GM12878 (cell line): ENCODE data around the gene MTMR6. TPM values are rescaled to one million over a fixed set of nuclear protein-coding genes. Genes with fewer than 3 reads are reported as not detected.

Experiments used
- ATAC-seq: fragments of 200-7000 bp; cut with Tn5 transposase; 3 replicates; pipeline ENCODE4 v1.9.1; 2020; ENCODE audit warnings: mild to moderate bottlenecking, moderate library complexity
- BruUV-seq: library from RNA; stranded (reverse); fragments of 400-500 nt; replicated peaks from 2 replicates; lab custom pipeline; 2021; lab: Mats Ljungman, UMichigan
- CTCF ChIA-PET: fragments of 300-600 bp; sonication (Branson Sonifier 250); formaldehyde crosslinking; extraction: SDS; loops from one replicate; lab custom pipeline; 2021; ENCODE audit warnings: inconsistent platforms; lab: Yijun Ruan, JAX
- POLR2A ChIA-PET: fragments of 350-600 bp; formaldehyde crosslinking; extraction: SDS; loops from one replicate; lab custom pipeline; 2021; ENCODE audit warnings: inconsistent platforms; lab: Charles Lee
- RAD21 ChIA-PET: fragments of 300-600 bp; sonication (Branson Sonifier 250); formaldehyde crosslinking; loops from one replicate; lab custom pipeline; 2023; ENCODE audit warnings: antibody characterized with exemption; ENCODE audit not compliant: unreplicated experiment; lab: Charles Lee
- SMC1A ChIA-PET: fragments of 300-600 bp; sonication (Branson Sonifier 250); formaldehyde crosslinking; loops from one replicate; lab custom pipeline; 2023; ENCODE audit not compliant: unreplicated experiment, uncharacterized antibody; lab: Charles Lee
- DNase-seq: peaks from one replicate; pipeline ENCODE4 v3.0.0-alpha.2; 2011; ENCODE audit warnings: low read depth, low spot score
- FAIRE-seq: peaks from 3 replicates; lab custom pipeline; 2011; peaks lifted over from hg19 to GRCh38; lab: Jason Lieb, UNC
- H2AFZ ChIP-seq: 2 replicates; pipeline ENCODE4 v1.6.0; 2011; ENCODE audit warnings: low read depth, low read length, control low read depth; ENCODE audit not compliant: control insufficient read depth
- H3K27ac ChIP-seq: 2 replicates; pipeline ENCODE4 v1.5.1; 2011; ENCODE audit warnings: control low read depth; ENCODE audit not compliant: control insufficient read depth, insufficient read depth
- H3K27me3 ChIP-seq, 2 experiments: replicated peaks in 1 of 2; 2 replicates each; pipeline versions ENCODE4 v1.6.0 to v1.6.1; 2011; ENCODE audit warnings: low read length in 1 of 2; ENCODE audit not compliant: control insufficient read depth in 2 of 2, insufficient read depth in 2 of 2
- H3K36me3 ChIP-seq, 2 experiments: 2 replicates each; pipeline ENCODE4 v1.5.1; 2011; ENCODE audit warnings: low read length in 1 of 2; ENCODE audit not compliant: control insufficient read depth in 2 of 2, insufficient read depth in 2 of 2
- H3K4me1 ChIP-seq: 2 replicates; pipeline ENCODE4 v1.6.1; 2011; ENCODE audit warnings: mild to moderate bottlenecking, low read length, moderate library complexity, mixed read lengths; ENCODE audit not compliant: control insufficient read depth, insufficient read depth
- H3K4me2 ChIP-seq: 2 replicates; pipeline ENCODE4 v1.6.0; 2011; ENCODE audit warnings: control low read depth; ENCODE audit not compliant: control insufficient read depth, insufficient read depth
- H3K4me3 ChIP-seq: fragments of 200-600 bp; sonication (generic); 2 replicates; pipeline ENCODE4 v1.5.1; 2016
- H3K79me2 ChIP-seq: 2 replicates; pipeline ENCODE4 v1.6.0; 2011; ENCODE audit warnings: low read length; ENCODE audit not compliant: control insufficient read depth, insufficient read depth
- H3K9ac ChIP-seq: 2 replicates; pipeline ENCODE4 v1.8.0; 2011; ENCODE audit warnings: low read length, control low read depth, mixed read lengths; ENCODE audit not compliant: control insufficient read depth, insufficient read depth
- H3K9me3 ChIP-seq: replicated peaks from 3 replicates; pipeline ENCODE4 v1.5.1; 2011; ENCODE audit warnings: mild to moderate bottlenecking, low read length; ENCODE audit not compliant: control insufficient read depth, insufficient read depth
- H4K20me1 ChIP-seq: 2 replicates; pipeline ENCODE4 v1.6.0; 2011; ENCODE audit not compliant: control insufficient read depth, insufficient read depth
- EGR1 ChIP-seq, 2 experiments: IDR thresholded peaks; 1 replicate in 1 of 2; 2 replicates in 1 of 2; pipeline ENCODE4 v1.6.1; 2011 to 2012; ENCODE audit warnings: low read depth in 2 of 2, low read length in 2 of 2, borderline replicate concordance in 1 of 2, mild to moderate bottlenecking in 1 of 2, moderate library complexity in 1 of 2
- FOXM1 ChIP-seq: IDR thresholded peaks from 2 replicates; pipeline ENCODE4 v1.6.1; 2012; ENCODE audit warnings: low read depth, mild to moderate bottlenecking, inconsistent platforms, low read length, moderate library complexity
- IKZF1 ChIP-seq: fragments of 450-650 bp; conservative IDR thresholded peaks from 2 replicates; pipeline ENCODE4 v1.6.1; 2017; ENCODE audit warnings: antibody characterized with exemption, mild to moderate bottlenecking
- MEF2B ChIP-seq: fragments of 450-650 bp; IDR thresholded peaks from 2 replicates; pipeline ENCODE4 v1.6.1; 2018; ENCODE audit warnings: mild to moderate bottlenecking, moderate library complexity; ENCODE audit not compliant: partially characterized antibody, poor library complexity, severe bottlenecking
- MLLT1 ChIP-seq: fragments of 450-650 bp; IDR thresholded peaks from 2 replicates; pipeline ENCODE4 v1.6.1; 2016; ENCODE audit warnings: mild to moderate bottlenecking
- MTA2 ChIP-seq: fragments of 450-650 bp; IDR thresholded peaks from 2 replicates; pipeline ENCODE4 v1.6.1; 2016; ENCODE audit warnings: low read depth, mild to moderate bottlenecking, moderate library complexity
- PML ChIP-seq: IDR thresholded peaks from 2 replicates; pipeline ENCODE4 v1.6.1; 2012; ENCODE audit warnings: low read length, inconsistent platforms
- POLR2A ChIP-seq: IDR thresholded peaks from 2 replicates; pipeline ENCODE4 v1.6.1; 2011; ENCODE audit warnings: low read depth, mild to moderate bottlenecking, low read length
- POLR2AphosphoS5 ChIP-seq: IDR thresholded peaks from 2 replicates; pipeline ENCODE4 v1.6.1; 2011; ENCODE audit warnings: mild to moderate bottlenecking, low read length, inconsistent platforms
- RFX5 ChIP-seq: IDR thresholded peaks from 2 replicates; pipeline ENCODE4 v1.6.1; 2011; ENCODE audit warnings: low read depth, low read length, improper control_type of control experiment
- SIN3A ChIP-seq: IDR thresholded peaks from 2 replicates; pipeline ENCODE4 v1.6.1; 2012; ENCODE audit warnings: low read depth, low read length, improper control_type of control experiment
- SMAD5 ChIP-seq: IDR thresholded peaks from 2 replicates; pipeline ENCODE4 v1.6.1; 2016; ENCODE audit warnings: antibody characterized with exemption, low read depth
- WGBS: methylation state at CpG from one replicate; pipeline ENCODE4 v1.1.6; 2016; ENCODE audit warnings: low lambda C conversion rate; ENCODE audit not compliant: insufficient replicate concordance, insufficient coverage; ENCODE audit errors: missing lambda C conversion rate; 5-methylcytosine and 5-hydroxymethylcytosine counted together
- in situ Hi-C: fragments of 300-500 bp; cut with MboI; formaldehyde crosslinking; loops from 9 replicates; pipeline ENCODE4 v1.14.3; 2018; ENCODE audit warnings: mixed read lengths
- intact Hi-C: fragments of 100-400 bp; cut with micrococcal nuclease; formaldehyde crosslinking; loops from one replicate; pipeline ENCODE4 v1.14.2; 2022; ENCODE audit not compliant: unreplicated experiment
- polyA plus RNA-seq, 11 experiments: library from polyadenylated mRNA; depleted of rRNA in 4 of 11; unstranded in 6 of 11; stranded (reverse) in 5 of 11; fragments of >200 nt; fragmentation: Nextera tagmentation in 4 of 11; fragmentation: Illumina TruSeq in 1 of 11; extraction: Ambion mirVana in 4 of 11; extraction: Trizol in 1 of 11; gene quantifications; 1 replicate in 1 of 11; 2 replicates in 10 of 11; pipeline versions ENCODE4 v1.2.1 to v1.2.3, GENCODE V29; 2011 to 2016; ENCODE audit warnings: inconsistent platforms in 2 of 11, missing spikeins in 2 of 11, low read depth in 1 of 11
- total RNA-seq, 4 experiments: library from RNA; depleted of rRNA in 3 of 4; stranded (reverse); fragments of >200 nt in 3 of 4; fragmentation: Illumina TruSeq in 1 of 4; extraction: Trizol in 1 of 4; gene quantifications; 2 replicates each; pipeline versions ENCODE4 v1.2.1 to v1.2.3, GENCODE V29; 2013 to 2021
- TF ChIP-seq, protein P1 (sequence below): IDR thresholded peaks from 2 replicates; pipeline ENCODE4 v1.6.1; 2012; ENCODE audit warnings: improper control_type of control experiment, low read depth, low read length; ENCODE audit not compliant: insufficient replicate concordance

Gene MTMR6
- total and polyA plus RNA-seq, 10 of the 15 experiments (the other 5 are each of a cell fraction or from before 2014, with no cell fraction given): 9.8 to 24.2 (median 16.0) TPM

GRCh38 chr13:25335856-25336255, 48.6 kb upstream of the MTMR6 start:
- CTCF ChIA-PET: no interaction called here
- no peak for FAIRE-seq

DNA sequence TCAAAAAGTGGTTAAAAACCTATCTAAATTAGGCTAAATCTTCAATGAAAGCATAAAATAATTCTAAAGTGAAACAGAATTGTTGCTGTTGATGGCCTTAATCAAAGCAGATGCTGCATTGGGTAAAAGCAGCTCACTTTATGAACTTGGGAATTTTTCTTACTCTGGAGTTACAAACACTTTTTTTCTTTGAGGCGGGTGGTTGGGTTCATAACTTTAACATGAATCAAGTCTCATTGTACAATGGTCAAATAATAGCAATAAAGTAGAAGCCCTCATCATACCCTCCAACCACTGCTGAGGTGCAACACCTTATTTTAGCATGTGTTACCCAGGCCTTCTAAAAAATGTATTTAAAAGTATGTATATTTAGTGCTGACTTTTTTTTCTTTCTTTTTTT, 43.3 kb upstream of the MTMR6 start:
- 100% methylated on average over 1 of the region's 1 CpG for WGBS
- SMC1A ChIA-PET: no interaction called here
- TF ChIP-seq PML (no peak), SMAD5 (no peak), SIN3A (no peak), EGR1 (IDR thresholded peaks at IDR 0.05; ENCODE audit: borderline replicate concordance in 1 of 2, low read depth in 2 of 2, low read length in 2 of 2) (no peak)
- TF ChIP-seq, protein P1, sequence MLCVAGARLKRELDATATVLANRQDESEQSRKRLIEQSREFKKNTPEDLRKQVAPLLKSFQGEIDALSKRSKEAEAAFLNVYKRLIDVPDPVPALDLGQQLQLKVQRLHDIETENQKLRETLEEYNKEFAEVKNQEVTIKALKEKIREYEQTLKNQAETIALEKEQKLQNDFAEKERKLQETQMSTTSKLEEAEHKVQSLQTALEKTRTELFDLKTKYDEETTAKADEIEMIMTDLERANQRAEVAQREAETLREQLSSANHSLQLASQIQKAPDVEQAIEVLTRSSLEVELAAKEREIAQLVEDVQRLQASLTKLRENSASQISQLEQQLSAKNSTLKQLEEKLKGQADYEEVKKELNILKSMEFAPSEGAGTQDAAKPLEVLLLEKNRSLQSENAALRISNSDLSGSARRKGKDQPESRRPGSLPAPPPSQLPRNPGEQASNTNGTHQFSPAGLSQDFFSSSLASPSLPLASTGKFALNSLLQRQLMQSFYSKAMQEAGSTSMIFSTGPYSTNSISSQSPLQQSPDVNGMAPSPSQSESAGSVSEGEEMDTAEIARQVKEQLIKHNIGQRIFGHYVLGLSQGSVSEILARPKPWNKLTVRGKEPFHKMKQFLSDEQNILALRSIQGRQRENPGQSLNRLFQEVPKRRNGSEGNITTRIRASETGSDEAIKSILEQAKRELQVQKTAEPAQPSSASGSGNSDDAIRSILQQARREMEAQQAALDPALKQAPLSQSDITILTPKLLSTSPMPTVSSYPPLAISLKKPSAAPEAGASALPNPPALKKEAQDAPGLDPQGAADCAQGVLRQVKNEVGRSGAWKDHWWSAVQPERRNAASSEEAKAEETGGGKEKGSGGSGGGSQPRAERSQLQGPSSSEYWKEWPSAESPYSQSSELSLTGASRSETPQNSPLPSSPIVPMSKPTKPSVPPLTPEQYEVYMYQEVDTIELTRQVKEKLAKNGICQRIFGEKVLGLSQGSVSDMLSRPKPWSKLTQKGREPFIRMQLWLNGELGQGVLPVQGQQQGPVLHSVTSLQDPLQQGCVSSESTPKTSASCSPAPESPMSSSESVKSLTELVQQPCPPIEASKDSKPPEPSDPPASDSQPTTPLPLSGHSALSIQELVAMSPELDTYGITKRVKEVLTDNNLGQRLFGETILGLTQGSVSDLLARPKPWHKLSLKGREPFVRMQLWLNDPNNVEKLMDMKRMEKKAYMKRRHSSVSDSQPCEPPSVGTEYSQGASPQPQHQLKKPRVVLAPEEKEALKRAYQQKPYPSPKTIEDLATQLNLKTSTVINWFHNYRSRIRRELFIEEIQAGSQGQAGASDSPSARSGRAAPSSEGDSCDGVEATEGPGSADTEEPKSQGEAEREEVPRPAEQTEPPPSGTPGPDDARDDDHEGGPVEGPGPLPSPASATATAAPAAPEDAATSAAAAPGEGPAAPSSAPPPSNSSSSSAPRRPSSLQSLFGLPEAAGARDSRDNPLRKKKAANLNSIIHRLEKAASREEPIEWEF: no peak

More at GRCh38 chr13:25335856-25336255, 48.6 kb upstream of the MTMR6 start:
- Histone ChIP-seq H3K27me3 (no peaks in the 10 kb centered on the region), H3K9ac (no peak overlapping the region), H3K9me3 (no peaks in the 10 kb centered on the region), H3K4me2 (no peak overlapping the region), H3K4me3 (no peak overlapping the region), H3K27ac (no peak overlapping the region), H2AFZ (no peak overlapping the region), H3K79me2 (no peaks in the 10 kb centered on the region; the same call in 1 of the 2 replicates), H3K4me1 (no peaks in the 10 kb centered on the region), H3K36me3 (peaks cover 0 to 34% of the 10 kb centered on the region in 2 experiments; a peak in 2 of 4 replicates), H4K20me1 (no peaks in the 10 kb centered on the region)
- ChIA-PET RAD21 (no interaction called here), SMC1A (no interaction called here), POLR2A (no interaction called here)
- no peak for DNase-seq
- BruUV-seq: no TSS peak
- in situ Hi-C loops: no loop called here
- ATAC-seq: no peak
- WGBS: 79% methylated on average over 3 of the region's 3 CpGs
- TF ChIP-seq POLR2AphosphoS5 (no peak), RFX5 (no peak), FOXM1 (no peak), MLLT1 (no peak), IKZF1 (no peak), MTA2 (no peak), POLR2A (no peak), MEF2B (no peak)
- intact Hi-C loops: no loop called here

More for the DNA sequence above, 43.3 kb upstream of the MTMR6 start:
- no peaks in the 10 kb centered on the region for H4K20me1 ChIP-seq
- H3K4me3 ChIP-seq: no peak overlapping the region
- H3K9ac ChIP-seq: no peak overlapping the region
- no peak for ATAC-seq
- POLR2A ChIA-PET: no interaction called here
- DNase-seq: no peak
- FAIRE-seq: no peak
- H3K27me3 ChIP-seq: no peaks in the 10 kb centered on the region
- no peak overlapping the region for H3K4me2 ChIP-seq
- no peaks in the 10 kb centered on the region for H3K4me1 ChIP-seq
- peaks cover 3 to 27% of the 10 kb centered on the region in 2 experiments; a peak in 3 of 4 replicates for H3K36me3 ChIP-seq
- no peaks in the 10 kb centered on the region; the same call in 1 of the 2 replicates for H3K79me2 ChIP-seq
- H3K27ac ChIP-seq: no peak overlapping the region
- intact Hi-C loops: no loop called here
- no peak overlapping the region for H2AFZ ChIP-seq
- BruUV-seq: no TSS peak
- H3K9me3 ChIP-seq: no peaks in the 10 kb centered on the region
- RAD21 ChIA-PET: no interaction called here
- in situ Hi-C loops: no loop called here
- CTCF ChIA-PET: no interaction called here
